Uterus (tissue), 2 donors: ENCODE data around the gene FAT1.

ENCODE experiments used
- POLR2A ChIP-seq, 2 donors: fragments of 450-650 bp; IDR thresholded peaks; one replicate each; pipeline ENCODE4 v1.6.1; 2016; ENCODE audit warnings: antibody characterized with exemption in 2 of 2, mild to moderate bottlenecking in 1 of 2, moderate library complexity in 1 of 2
- TF ChIP-seq, protein P1 (sequence below), 4 experiments: fragments of 200-600 bp in 2 of 4; fragments of 450-650 bp in 2 of 4; sonication (generic) in 2 of 4; IDR thresholded peaks; one replicate each; pipeline ENCODE4 v1.5.1; 2016 to 2019; ENCODE audit warnings: antibody characterized with exemption in 4 of 4, mild to moderate bottlenecking in 2 of 4, moderate library complexity in 1 of 4

DNA sequence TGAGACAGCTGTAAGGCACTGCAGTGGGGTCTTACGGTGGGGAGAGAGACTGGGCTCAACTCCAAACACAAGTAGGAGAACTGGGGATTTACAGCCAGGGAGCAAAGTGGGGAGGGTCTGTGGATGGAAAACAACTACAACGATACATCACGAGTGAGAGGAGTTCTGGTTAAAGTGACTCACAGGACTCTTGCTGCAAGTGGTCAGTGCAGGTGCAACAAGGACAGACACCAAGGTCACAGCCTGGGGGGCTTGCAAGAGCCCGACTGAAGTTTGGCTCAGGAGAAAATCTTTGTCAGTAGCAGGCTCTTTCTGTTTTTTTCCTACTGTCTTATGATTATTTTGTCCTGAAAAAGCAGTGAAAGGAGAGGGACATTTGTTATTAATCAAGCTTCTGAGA, 10.1 kb upstream of the FAT1 start:
- TF ChIP-seq, protein P1, sequence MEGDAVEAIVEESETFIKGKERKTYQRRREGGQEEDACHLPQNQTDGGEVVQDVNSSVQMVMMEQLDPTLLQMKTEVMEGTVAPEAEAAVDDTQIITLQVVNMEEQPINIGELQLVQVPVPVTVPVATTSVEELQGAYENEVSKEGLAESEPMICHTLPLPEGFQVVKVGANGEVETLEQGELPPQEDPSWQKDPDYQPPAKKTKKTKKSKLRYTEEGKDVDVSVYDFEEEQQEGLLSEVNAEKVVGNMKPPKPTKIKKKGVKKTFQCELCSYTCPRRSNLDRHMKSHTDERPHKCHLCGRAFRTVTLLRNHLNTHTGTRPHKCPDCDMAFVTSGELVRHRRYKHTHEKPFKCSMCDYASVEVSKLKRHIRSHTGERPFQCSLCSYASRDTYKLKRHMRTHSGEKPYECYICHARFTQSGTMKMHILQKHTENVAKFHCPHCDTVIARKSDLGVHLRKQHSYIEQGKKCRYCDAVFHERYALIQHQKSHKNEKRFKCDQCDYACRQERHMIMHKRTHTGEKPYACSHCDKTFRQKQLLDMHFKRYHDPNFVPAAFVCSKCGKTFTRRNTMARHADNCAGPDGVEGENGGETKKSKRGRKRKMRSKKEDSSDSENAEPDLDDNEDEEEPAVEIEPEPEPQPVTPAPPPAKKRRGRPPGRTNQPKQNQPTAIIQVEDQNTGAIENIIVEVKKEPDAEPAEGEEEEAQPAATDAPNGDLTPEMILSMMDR (IDR thresholded peaks at IDR 0.05), result no peak
- no peak for TF ChIP-seq POLR2A (IDR thresholded peaks at IDR 0.05)
